Putamen (tissue), 1 donor: ENCODE measurements around the gene FBXL13.
"Not testable (repeated sequence)": the region's sequence is repeated elsewhere in the genome, so short reads cannot be mapped to it uniquely, and the experiment has no call there.

ENCODE experiments used
- DNase-seq: peaks from one replicate; pipeline ENCODE4 v3.0.0-alpha.2; 2016; ENCODE audit warnings: low spot score

The FBXL13 gene

GRCh38 chr7:102819151-102819550 is 255.4 kb downstream of the FBXL13 start:
- no peak for DNase-seq

- no peak for DNase-seq
Measured at GRCh38 chr7:102817616-102818573, 256.7 kb downstream of the FBXL13 start.

GRCh38 chr7:102814025-102814471 is 260.5 kb downstream of the FBXL13 start:
- no peak for DNase-seq

- no peak for DNase-seq
Measured at GRCh38 chr7:102813191-102814024, 261.2 kb downstream of the FBXL13 start.

GRCh38 chr7:102811942-102812678 is 262.5 kb downstream of the FBXL13 start:
- DNase-seq, result no peak

- DNase-seq, result no peak
Measured at GRCh38 chr7:102810916-102811315, 263.7 kb downstream of the FBXL13 start.

- no peak for DNase-seq
Measured at GRCh38 chr7:102806613-102807012, 268.0 kb downstream of the FBXL13 start.

- DNase-seq, result not testable (repeated sequence)
Measured at GRCh38 chr7:102795987-102796595, 278.5 kb downstream of the FBXL13 start.

GRCh38 chr7:102794567-102794966 is 280.0 kb downstream of the FBXL13 start:
- DNase-seq, result not testable (repeated sequence)

- DNase-seq, result not testable (repeated sequence)
Measured at GRCh38 chr7:102791831-102792230, 282.8 kb downstream of the FBXL13 start.

- not testable (repeated sequence) for DNase-seq
Measured at GRCh38 chr7:102791367-102791766, 283.2 kb downstream of the FBXL13 start.

GRCh38 chr7:102790364-102791100 is 284.1 kb downstream of the FBXL13 start:
- not testable (repeated sequence) for DNase-seq

- not testable (repeated sequence) for DNase-seq
Measured at GRCh38 chr7:102788770-102789169, 285.8 kb downstream of the FBXL13 start.

GRCh38 chr7:102780926-102781325 is 293.7 kb downstream of the FBXL13 start:
- DNase-seq, result not testable (repeated sequence)

- DNase-seq, result not testable (repeated sequence)
Measured at GRCh38 chr7:102778663-102779062, 295.9 kb downstream of the FBXL13 start.

GRCh38 chr7:102776217-102776616 is 298.4 kb downstream of the FBXL13 start:
- DNase-seq, result not testable (repeated sequence)

GRCh38 chr7:102770467-102770866 is 304.1 kb downstream of the FBXL13 start:
- not testable (repeated sequence) for DNase-seq

GRCh38 chr7:102769657-102770192 is 304.9 kb downstream of the FBXL13 start:
- DNase-seq, result not testable (repeated sequence)

GRCh38 chr7:102763295-102763905 is 311.2 kb downstream of the FBXL13 start:
- not testable (repeated sequence) for DNase-seq
